Duodenal mucosa (tissue), 2 donors: ENCODE data around the gene MAP1B.

Experiments used
- H3K27ac ChIP-seq: one replicate; pipeline ENCODE4 v1.7.0; 2013; ENCODE audit warnings: low read depth, low read length
- H3K27me3 ChIP-seq, 2 donors: one replicate each; pipeline ENCODE4 v1.7.0; 2013; ENCODE audit warnings: low read length in 2 of 2, control low read depth in 1 of 2; ENCODE audit not compliant: insufficient read depth in 2 of 2, control insufficient read depth in 1 of 2
- H3K36me3 ChIP-seq, 2 donors: one replicate each; pipeline ENCODE4 v1.7.0; 2013; ENCODE audit warnings: low read length in 2 of 2, control low read depth in 1 of 2; ENCODE audit not compliant: insufficient read depth in 2 of 2, control insufficient read depth in 1 of 2
- H3K4me1 ChIP-seq, 2 donors: one replicate each; pipeline ENCODE4 v1.7.0; 2013; ENCODE audit warnings: low read length in 2 of 2, control low read depth in 1 of 2; ENCODE audit not compliant: insufficient read depth in 2 of 2, control insufficient read depth in 1 of 2
- H3K4me3 ChIP-seq, 2 donors: one replicate each; pipeline ENCODE4 v1.7.0; 2013; ENCODE audit warnings: low read length in 2 of 2, low read depth in 1 of 2
- H3K9ac ChIP-seq, 2 donors: one replicate each; pipeline ENCODE4 v1.7.0; 2013; ENCODE audit warnings: low read length in 2 of 2, low read depth in 1 of 2
- H3K9me3 ChIP-seq, 2 donors: one replicate each; pipeline ENCODE4 v1.7.0; 2013; ENCODE audit warnings: low read length in 2 of 2, control low read depth in 1 of 2; ENCODE audit not compliant: control insufficient read depth in 1 of 2

MAP1B gene

DNA sequence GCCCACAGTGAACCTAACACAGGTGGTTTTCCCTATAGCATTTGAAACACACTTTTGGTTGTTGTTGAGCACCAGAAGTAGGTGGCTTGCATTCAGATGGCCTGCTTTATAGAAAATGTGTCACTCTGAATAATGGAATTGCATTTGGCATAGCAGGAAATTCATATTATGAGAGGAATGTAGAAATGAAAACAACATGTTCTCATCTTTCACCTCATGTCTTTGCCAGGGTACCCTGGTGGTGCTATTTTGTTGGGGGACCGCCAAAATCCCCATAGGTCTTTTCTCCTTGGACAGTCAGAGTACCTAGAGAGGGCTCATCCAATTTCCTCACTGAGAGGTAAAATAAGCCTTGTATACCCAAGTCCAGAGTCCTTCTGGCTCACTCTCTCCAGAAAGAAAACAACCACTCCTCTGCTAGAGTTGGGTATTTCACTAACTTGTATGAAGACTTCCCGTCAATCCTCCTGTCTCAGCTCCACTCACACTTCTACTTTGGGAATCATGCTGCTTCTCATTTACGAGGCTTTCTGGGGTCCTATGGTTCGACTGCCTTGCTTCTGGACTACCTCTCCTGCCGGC lies 145.4 kb downstream of the MAP1B start:
- Histone ChIP-seq H3K9me3 (no peaks in the 10 kb centered on the region), H3K4me1 (peaks cover 0 to 11% of the 10 kb centered on the region in 2 donors), H3K4me3 (no peak overlapping the region), H3K27ac (no peak overlapping the region), H3K27me3 (no peaks in the 10 kb centered on the region), H3K36me3 (peaks cover 0 to 6% of the 10 kb centered on the region in 2 donors), H3K9ac (no peak overlapping the region)

DNA sequence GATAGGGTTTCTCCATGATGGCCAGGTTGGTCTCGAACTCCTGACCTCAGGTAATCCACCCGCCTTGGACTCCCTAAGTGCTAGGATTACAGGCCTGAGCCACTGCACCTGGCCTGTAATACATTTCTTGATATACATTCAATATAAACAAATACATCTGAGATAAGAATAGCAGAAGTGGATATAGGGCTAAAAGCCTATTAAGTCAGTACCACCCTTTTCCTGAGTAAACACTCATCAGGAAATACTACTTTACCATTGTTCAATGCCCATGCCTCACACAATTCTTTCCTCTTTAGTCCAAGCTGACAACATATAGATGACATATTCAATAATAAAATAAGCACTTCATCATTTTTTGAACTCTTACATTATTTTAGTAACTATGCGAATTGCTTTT lies 148.0 kb downstream of the MAP1B start:
- H3K27me3 ChIP-seq, result no peaks in the 10 kb centered on the region
- no peak overlapping the region for H3K27ac ChIP-seq
- peaks cover 0 to 11% of the 10 kb centered on the region in 2 donors for H3K4me1 ChIP-seq

DNA sequence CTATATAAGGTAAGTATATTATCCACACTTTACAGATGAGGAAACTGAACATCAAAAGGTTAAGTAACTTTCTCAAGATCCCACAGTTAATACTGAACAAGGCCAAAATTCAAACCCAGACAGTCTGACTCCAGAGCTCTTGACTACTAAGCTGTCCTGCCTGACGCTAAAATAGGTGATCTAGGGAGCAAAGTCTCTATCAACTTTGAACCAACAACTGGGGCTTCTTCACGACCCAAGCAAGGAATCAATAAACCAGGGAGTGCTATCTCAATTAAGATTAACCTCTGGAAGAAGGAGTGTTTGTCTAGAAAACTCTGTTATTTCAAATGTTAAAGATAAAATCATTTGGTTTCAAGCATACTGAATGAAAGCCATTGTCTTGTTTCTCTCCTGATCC lies 148.4 kb downstream of the MAP1B start:
- Histone ChIP-seq H3K27ac (no peak overlapping the region), H3K4me3 (no peak overlapping the region), H3K9me3 (no peaks in the 10 kb centered on the region), H3K27me3 (no peaks in the 10 kb centered on the region), H3K4me1 (peaks cover 0 to 11% of the 10 kb centered on the region in 2 donors), H3K36me3 (peaks cover 0 to 6% of the 10 kb centered on the region in 2 donors), H3K9ac (no peak overlapping the region)

More for the DNA sequence above, 148.0 kb downstream of the MAP1B start:
- H3K9ac ChIP-seq, result no peak overlapping the region
- H3K9me3 ChIP-seq, result no peaks in the 10 kb centered on the region
- H3K36me3 ChIP-seq, result peaks cover 0 to 6% of the 10 kb centered on the region in 2 donors
- no peak overlapping the region for H3K4me3 ChIP-seq

DNA sequence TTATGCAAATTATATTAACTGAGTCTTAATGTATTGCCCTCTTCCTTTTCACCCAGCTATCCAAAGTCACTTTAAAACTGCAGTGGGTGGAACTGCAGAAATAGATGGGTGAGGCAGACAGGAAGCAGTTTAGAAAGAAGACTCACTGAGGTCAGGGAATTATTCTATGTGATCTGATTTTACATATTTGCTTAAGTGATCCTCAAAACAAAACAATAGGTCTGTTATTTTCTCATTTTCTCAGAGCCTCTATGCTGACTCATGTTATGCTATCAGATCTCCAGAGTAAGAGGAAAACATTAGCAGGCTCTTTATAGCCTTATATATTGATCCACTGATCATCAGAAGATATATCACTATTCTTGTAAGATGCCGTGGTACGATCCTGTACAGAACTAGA lies 149.3 kb downstream of the MAP1B start:
- H3K27ac ChIP-seq, result no peak overlapping the region
- H3K4me1 ChIP-seq, result peaks cover 0 to 11% of the 10 kb centered on the region in 2 donors
- H3K9me3 ChIP-seq, result no peaks in the 10 kb centered on the region
- H3K27me3 ChIP-seq, result no peaks in the 10 kb centered on the region
- H3K36me3 ChIP-seq, result peaks cover 0 to 6% of the 10 kb centered on the region in 2 donors
- H3K9ac ChIP-seq, result no peak overlapping the region
- no peak overlapping the region for H3K4me3 ChIP-seq
